GM12891 (cell line): ENCODE measurements around the gene CDKN2AIPNL.

Source experiments
- DNase-seq: peaks from one replicate; pipeline ENCODE4 v3.0.0; 2011; ENCODE audit warnings: low spot score; ENCODE audit not compliant: insufficient read length
- FAIRE-seq: peaks from 2 replicates; lab custom pipeline; 2011; peaks lifted over from hg19 to GRCh38; lab: Jason Lieb, UNC
- PAX5 ChIP-seq: IDR thresholded peaks from 2 replicates; pipeline ENCODE4 v1.6.1; 2011; ENCODE audit warnings: low read length, moderate library complexity, mild to moderate bottlenecking; ENCODE audit not compliant: insufficient read depth, severe bottlenecking
- POLR2A ChIP-seq: IDR thresholded peaks from 2 replicates; pipeline ENCODE4 v1.6.1; 2011; ENCODE audit warnings: low read depth, low read length, control low read depth
- POLR2AphosphoS5 ChIP-seq: IDR thresholded peaks from 2 replicates; pipeline ENCODE4 v1.6.1; 2011; ENCODE audit warnings: low read depth, low read length, control low read depth
- POU2F2 ChIP-seq: IDR thresholded peaks from 2 replicates; pipeline ENCODE4 v1.6.1; 2011; ENCODE audit warnings: low read depth, mild to moderate bottlenecking, control low read depth, low read length, moderate library complexity
- SPI1 ChIP-seq: IDR thresholded peaks from 2 replicates; pipeline ENCODE4 v1.6.1; 2011; ENCODE audit warnings: low read depth, low read length, control low read depth
- TAF1 ChIP-seq: IDR thresholded peaks from 2 replicates; pipeline ENCODE4 v1.6.1; 2011; ENCODE audit warnings: low read depth, low read length, control low read depth

The CDKN2AIPNL gene

DNA sequence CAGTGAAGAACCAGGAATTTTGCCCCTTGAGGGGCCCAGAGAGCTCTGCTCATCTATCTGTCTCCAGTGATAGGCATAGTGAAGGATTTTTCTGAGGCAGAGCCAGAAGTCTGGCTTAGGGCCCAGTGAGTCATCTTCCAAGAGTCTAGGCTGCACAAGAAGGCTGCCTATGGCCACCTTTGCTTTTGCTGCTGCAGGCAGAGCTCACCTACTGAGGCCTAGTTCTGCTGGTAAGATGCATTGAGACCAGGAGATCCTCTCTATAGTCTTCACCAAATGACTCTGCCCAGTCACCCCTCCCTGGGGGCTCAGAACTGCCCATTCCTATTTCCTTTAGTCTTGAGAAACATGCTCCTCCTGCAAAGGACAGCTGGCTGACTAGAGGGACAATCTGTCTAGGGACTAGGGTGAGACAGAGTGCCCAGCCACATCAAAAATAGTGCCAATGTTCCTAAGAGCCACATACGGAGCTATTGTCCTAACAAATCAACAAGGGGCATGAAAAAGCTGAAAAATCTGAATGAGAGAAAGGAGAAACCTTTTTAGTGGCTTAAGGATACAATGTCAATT, 40.3 kb upstream of the CDKN2AIPNL start:
- TF ChIP-seq POU2F2, result no peak
- no peak for TF ChIP-seq TAF1
- TF ChIP-seq POLR2AphosphoS5, result no peak
- no peak for TF ChIP-seq POLR2A
- TF ChIP-seq SPI1, result no peak
- TF ChIP-seq PAX5, result no peak
- no peak for DNase-seq
- FAIRE-seq, result no peak

DNA sequence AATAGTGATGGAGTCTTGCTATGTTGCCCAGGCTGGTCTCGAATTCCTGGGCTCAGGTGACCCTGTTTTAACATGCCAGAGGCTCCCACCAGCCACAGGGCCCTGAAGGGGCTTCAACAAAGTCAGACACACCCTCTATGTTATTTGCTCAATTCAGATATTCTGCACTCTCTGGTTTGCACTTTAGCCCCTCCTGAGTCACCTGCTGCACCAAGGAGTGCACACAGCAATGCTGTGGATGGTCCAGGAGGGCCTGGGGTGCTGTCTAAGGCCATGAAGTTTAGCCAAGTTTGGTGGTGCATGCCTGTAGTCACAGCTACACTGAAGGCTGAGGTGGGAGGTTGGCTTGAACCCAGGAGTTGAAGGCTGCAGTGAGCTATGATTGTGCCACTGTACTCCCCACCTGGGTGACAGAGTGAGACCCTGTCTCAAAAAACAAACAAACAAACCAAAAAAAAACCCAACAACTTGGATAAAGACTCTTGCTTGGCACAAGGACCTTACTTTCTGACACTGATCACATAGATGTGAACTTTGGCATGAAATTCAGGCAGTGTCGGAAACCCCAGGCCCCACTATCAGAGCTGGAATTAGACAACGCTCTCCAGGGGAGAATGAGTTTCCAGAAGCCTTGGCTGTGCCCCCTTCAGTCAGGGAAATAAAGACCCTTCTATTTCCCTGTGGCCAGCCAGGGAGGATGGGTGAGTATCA, 39.7 kb upstream of the CDKN2AIPNL start:
- no peak for TF ChIP-seq TAF1
- TF ChIP-seq SPI1, result no peak
- no peak for DNase-seq
- FAIRE-seq, result no peak

DNA sequence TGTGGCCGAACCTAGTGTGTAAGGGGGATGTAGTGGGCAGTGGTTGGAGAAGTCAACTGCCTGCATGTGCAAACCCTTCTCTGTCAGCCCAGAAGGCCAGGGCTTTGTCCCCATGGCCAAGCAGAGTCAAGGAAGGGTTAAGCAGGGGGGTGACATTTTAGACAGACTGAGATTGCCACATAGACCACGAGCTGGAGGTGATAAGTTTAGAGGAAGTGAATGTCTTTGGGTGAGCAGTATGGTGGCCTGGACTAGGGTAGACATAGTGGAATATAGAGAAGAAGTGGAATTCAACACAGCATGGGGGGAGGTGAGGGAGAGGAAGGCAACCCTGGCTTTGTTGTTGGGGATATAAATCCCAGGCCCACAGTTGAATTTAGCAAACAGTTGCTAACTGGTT, 38.7 kb upstream of the CDKN2AIPNL start:
- no peak for DNase-seq
- TF ChIP-seq POLR2AphosphoS5, result no peak
- no peak for TF ChIP-seq POLR2A
- TF ChIP-seq SPI1, result no peak
- TF ChIP-seq POU2F2, result no peak
- no peak for TF ChIP-seq PAX5
- no peak for TF ChIP-seq TAF1
- FAIRE-seq, result no peak

DNA sequence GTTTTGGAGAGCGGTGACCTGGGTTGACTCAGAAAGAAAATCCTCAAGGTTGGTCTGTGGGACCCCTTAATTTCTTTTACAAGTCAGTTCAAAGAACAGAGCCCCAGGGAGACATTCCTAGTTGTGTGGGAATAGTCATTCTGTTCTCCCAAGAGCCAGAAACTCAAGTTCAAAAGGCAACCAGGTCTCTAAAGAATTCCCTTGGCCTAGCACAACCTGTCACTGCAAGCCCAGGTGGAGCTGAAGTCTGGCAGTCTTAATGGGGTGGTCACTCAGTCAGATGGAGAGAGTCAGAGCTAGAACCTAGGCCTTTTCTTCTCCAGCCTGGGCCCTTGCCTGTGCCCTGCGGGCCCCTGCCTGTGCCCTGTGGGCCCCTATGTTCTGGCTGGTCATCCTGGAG, 37.5 kb upstream of the CDKN2AIPNL start:
- FAIRE-seq (no peak), DNase-seq (no peak)
- no peak for TF ChIP-seq POLR2AphosphoS5
- no peak for TF ChIP-seq POLR2A
- TF ChIP-seq TAF1, result no peak
- no peak for TF ChIP-seq PAX5
- no peak for TF ChIP-seq SPI1
- TF ChIP-seq POU2F2, result no peak

DNA sequence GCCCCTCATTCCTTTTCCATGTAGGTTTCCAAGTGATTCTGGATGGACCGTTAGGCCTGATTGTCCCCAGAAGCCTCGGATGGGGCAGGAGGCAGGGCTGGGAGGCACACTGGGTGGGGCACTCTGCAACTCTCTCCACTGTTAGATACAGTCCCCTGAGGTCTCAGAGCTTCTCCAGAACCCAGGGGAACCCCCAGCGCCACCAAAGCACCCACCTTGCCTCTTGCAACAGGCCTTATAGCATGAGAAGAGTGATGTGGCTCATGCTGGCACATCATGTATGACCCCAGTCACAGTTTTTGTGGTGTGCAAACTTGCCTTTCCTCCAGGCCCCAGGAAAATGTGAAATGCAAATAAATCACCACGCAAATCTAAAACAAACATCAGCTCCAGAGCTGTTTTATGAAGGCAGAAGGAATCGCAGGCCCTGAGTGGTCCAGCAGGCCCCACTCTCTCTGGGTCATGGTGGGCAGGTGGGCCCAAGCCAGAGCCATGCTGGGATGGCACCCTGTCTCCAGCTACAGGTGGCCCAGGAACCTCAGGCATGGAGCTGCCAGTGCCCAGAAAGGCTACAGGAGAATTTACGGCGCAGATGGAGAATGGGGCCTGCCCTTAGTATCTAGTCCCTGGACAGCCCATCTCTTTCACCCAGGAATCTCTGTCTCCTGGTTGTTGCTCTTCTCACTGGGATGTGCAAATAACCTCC, 36.3 kb upstream of the CDKN2AIPNL start:
- DNase-seq (no peak), FAIRE-seq (peak; percentile 52)
- TF ChIP-seq POU2F2 (no peak), TAF1 (no peak)

DNA sequence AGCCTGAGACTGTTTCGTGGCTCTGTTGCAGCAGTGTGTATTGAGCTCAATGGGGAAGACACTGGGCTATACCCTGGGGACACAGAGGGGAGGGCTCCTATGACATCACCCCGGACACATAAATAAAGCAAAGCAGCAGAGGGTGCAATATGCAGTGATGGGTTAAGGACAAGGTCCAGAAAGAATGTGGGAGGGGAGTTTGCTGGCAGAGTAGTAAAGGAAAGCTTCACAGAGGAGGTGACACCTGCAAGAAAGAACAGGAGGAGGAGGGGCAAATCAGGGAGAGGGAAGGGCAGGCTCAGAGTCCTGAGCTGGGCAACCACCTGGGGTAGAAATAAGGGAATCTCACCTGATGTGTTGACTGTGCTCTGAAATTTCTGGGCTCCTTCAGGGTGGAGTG, 35.3 kb upstream of the CDKN2AIPNL start:
- DNase-seq (no peak), FAIRE-seq (no peak)
- no peak for TF ChIP-seq PAX5
- no peak for TF ChIP-seq TAF1
- no peak for TF ChIP-seq SPI1
- TF ChIP-seq POLR2A, result no peak
- TF ChIP-seq POLR2AphosphoS5, result no peak
- no peak for TF ChIP-seq POU2F2

DNA sequence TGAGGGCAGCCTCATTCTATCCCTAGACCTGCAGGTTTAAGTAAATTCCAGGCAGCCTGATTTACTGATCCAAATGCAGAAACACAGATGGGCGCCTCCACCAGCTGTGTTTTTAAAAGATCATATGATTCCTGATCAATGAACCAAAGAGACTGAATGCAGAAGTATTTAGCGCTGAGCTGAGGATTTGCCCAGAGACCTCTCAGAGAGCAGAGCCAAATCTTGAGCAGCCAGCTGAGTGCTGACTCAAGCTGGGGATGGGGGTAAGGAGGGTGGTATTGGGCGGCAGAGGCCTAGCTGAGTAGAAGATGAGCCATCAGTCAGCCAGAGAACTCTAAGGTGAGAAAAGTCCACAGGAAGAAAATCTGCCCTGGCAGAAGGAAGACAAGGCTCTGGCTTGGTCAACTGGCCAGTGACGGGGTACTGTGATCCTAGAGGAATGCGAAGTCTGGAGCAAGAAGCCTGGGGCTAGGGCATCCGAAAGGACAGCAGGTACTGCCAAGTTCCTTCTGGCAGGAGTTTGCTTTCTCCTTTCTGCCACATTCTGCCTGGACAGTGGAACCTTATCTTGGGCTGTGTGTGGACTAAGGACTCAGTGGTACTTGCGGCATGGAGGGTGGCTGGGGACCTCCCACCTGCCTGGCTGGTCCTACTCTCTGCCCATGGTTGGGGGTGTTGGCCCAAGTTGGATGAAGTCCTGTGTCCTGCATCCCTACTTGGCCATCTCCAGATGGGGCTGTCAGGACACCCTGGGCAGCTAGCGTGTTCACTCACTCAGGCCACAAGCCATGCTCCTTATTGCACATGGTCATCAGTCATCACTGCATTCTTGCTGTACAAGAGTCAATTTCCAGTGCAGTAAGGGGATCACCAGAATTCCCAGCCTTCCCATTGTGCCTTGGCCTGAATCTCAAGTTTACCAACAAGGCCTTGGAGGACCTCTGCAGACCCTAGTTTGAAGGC, 34.5 kb upstream of the CDKN2AIPNL start:
- no peak for DNase-seq
- TF ChIP-seq TAF1 (no peak), POU2F2 (no peak), SPI1 (no peak), POLR2A (no peak), PAX5 (no peak), POLR2AphosphoS5 (no peak)
- FAIRE-seq, result peak; percentile 43

DNA sequence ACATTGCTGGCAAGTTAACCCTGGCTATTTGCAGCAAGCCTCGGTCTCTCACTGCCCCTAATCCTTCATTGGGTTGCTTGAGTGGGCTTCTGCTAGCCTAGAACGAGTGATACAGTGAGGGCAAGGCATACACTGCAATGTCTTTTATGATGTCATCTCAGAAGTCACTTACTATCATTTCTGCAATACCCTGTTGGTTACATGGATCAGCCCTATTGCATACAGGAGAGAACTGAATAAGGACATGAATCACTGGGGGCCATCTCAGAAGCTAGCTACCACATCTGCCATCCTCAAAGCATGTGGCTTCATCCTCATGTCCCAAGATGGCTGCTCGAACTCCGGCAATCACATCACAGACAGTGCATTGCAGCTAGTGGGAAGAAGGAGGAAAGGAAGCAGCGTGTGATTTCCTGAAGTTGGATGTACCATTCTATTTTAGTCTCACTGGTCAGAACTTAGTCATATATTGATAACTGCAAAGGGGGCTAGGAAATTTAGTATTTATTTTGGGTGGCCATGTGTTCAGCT, 33.3 kb upstream of the CDKN2AIPNL start:
- FAIRE-seq, result no peak
- no peak for DNase-seq
- TF ChIP-seq TAF1 (no peak), POLR2A (no peak), PAX5 (no peak), POLR2AphosphoS5 (no peak), POU2F2 (no peak), SPI1 (no peak)

DNA sequence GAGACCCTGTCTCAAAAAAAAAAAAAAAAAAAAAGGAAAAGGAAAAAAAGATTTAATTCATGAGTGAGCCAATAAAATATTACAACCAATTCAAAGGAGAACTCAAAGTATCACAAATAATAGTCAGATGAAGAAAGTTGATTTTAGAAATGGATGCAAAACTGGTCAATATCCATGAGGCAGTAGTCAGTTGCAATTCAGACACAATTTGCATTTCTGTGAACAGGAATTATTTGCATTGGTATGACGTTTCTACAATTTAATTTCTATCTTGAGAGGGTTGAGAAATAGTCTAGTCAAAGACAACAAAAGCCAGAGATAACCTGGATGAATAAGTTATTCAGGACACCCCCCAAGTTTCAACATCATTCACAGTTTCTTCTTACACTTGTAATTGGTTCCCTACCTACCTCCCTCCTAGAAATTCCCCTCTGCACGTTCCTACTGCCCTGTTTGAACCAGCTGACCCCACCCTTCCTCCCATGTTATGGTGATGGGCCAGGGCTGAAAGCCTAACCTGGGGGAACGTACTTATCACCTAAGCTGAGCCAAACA, 28.6 kb upstream of the CDKN2AIPNL start:
- TF ChIP-seq POU2F2, result no peak
- TF ChIP-seq TAF1, result no peak
- TF ChIP-seq PAX5, result no peak
- TF ChIP-seq POLR2A, result no peak
- TF ChIP-seq SPI1, result no peak
- no peak for TF ChIP-seq POLR2AphosphoS5
- FAIRE-seq (no peak), DNase-seq (no peak)
